OCI-M1 (cell line): ENCODE data around the gene LRRC66.
A peak's percentile ranks its signal among the peaks of the same experiment; 100 is the strongest.

ENCODE experiments used
- DNase-seq: peaks from one replicate; lab custom pipeline; 2025; lab: John Stamatoyannopoulos, UW

Gene LRRC66

GRCh38 chr4:52019936-52020657, at the start of gene LRRC66:
LRRC66 (minus strand) TSS chr4:52020363; CDS start chr4:52017613, 2,750 bp downstream.
- peak; percentile 25 for DNase-seq

GRCh38 chr4:52069571-52069970, 49.4 kb upstream of the LRRC66 start:
- no peak for DNase-seq

- no peak for DNase-seq
These were observed 39.2 kb upstream of the LRRC66 start for GRCh38 chr4:52059372-52059771.

GRCh38 chr4:52058275-52058674, 38.1 kb upstream of the LRRC66 start:
- no peak for DNase-seq

GRCh38 chr4:52057196-52057595, 37.0 kb upstream of the LRRC66 start:
- DNase-seq: no peak

- no peak for DNase-seq
These were observed 34.1 kb upstream of the LRRC66 start for GRCh38 chr4:52054254-52054653.

- DNase-seq: no peak
These were observed 32.3 kb upstream of the LRRC66 start for GRCh38 chr4:52052475-52052780.

- DNase-seq: no peak
These were observed 31.7 kb upstream of the LRRC66 start for GRCh38 chr4:52051615-52052474.

GRCh38 chr4:52051213-52051614, 31.1 kb upstream of the LRRC66 start, which contains the start of gene SPATA18:
SPATA18 (plus strand) TSS chr4:52051304; CDS start chr4:52051705, 401 bp downstream.
- DNase-seq: no peak

GRCh38 chr4:52049266-52049665, 29.1 kb upstream of the LRRC66 start:
- no peak for DNase-seq

GRCh38 chr4:52045028-52045427, 24.9 kb upstream of the LRRC66 start:
- DNase-seq: no peak

- no peak for DNase-seq
These were observed 18.1 kb upstream of the LRRC66 start, which contains the start of gene SGCB for GRCh38 chr4:52038103-52038912. SGCB (minus strand) TSS chr4:52038299; CDS start chr4:52038259, 40 bp downstream.

- DNase-seq: no peak
These were observed 17.5 kb upstream of the LRRC66 start for GRCh38 chr4:52037689-52038102.

GRCh38 chr4:52036886-52037530, 16.8 kb upstream of the LRRC66 start:
- no peak for DNase-seq

GRCh38 chr4:52035190-52035589, 15.0 kb upstream of the LRRC66 start:
- no peak for DNase-seq

- peak; percentile 4 for DNase-seq
These were observed 11.8 kb upstream of the LRRC66 start for GRCh38 chr4:52032005-52032404.

GRCh38 chr4:52028970-52029369, 8.8 kb upstream of the LRRC66 start:
- no peak for DNase-seq

- DNase-seq: no peak
These were observed 2.3 kb downstream of the LRRC66 start for GRCh38 chr4:52017814-52018213.

- no peak for DNase-seq
These were observed 3.2 kb downstream of the LRRC66 start for GRCh38 chr4:52016981-52017380.

GRCh38 chr4:52015366-52015765, 4.8 kb downstream of the LRRC66 start:
- peak; percentile 83 for DNase-seq

- peak; percentile 66 for DNase-seq
These were observed 5.3 kb downstream of the LRRC66 start for GRCh38 chr4:52014903-52015302.

- DNase-seq: no peak
These were observed 7.5 kb downstream of the LRRC66 start for GRCh38 chr4:52012651-52013050.
